ENCODE measurements around the gene RETREG1.
"Not testable (repeated sequence)": the region's sequence is repeated elsewhere in the genome, so short reads cannot be mapped to it uniquely, and the experiment has no call there.

The RETREG1 gene

DNA sequence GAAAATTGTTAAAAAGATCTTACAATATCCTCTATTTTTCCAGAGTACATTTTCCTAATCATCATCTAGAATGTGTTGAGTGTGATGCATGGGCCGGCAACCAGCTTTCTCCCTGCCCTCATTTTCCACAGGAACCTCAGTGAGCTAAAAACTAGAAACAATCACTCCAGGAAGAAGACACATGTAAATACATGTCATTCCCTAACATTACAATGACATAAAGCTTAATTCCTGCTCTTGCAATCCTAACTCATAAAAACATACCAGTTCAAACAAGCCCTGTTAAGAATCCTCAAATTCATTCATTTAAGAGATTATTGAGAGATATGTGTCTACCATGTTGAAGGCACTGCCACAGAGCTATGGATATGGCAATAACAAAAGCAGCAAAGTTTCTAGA is 132.7 kb downstream of the RETREG1 start:
- Histone ChIP-seq H3K27ac (ENCODE audit: low read depth, low read length) (no peak overlapping the region), H3K9ac (ENCODE audit: low read length) (no peak overlapping the region), H3K9me3 (ENCODE audit: control insufficient read depth, insufficient read depth, low read depth, low read length) (no peaks in the 10 kb centered on the region; the same call in 1 of the 2 replicates), H3K4me1 (ENCODE audit: control insufficient read depth, insufficient read depth, low read length) (no peaks in the 10 kb centered on the region), H3K36me3 (ENCODE audit: control insufficient read depth, insufficient read depth, low read length) (no peaks in the 10 kb centered on the region), H3K4me3 (ENCODE audit: low read depth, low read length) (no peak overlapping the region), H3K27me3 (ENCODE audit: control insufficient read depth, insufficient read depth, low read length) (no peaks in the 10 kb centered on the region; the same call in 1 of the 2 replicates)

DNA sequence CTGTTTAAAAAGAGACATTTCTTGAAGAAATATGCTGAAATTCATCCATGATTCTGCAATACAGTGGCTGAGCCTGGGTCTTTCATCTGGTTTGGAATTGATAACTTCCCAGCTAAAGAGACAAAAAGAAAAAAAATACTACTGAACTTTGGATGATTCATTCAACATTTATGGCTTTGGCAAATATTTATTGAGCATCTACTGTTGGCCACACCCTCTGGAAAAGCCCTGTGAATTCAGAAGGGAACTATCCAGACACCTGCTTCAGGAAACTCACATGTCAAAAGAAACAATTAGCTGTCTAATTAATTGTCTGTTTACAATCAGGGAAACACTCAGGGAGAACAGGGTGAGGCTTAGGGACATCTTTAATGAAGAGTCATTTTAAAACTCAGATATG is 133.4 kb downstream of the RETREG1 start:
- no peaks in the 10 kb centered on the region; the same call in 1 of the 2 replicates for H3K27me3 ChIP-seq (ENCODE audit: control insufficient read depth, insufficient read depth, low read length)
- no peak overlapping the region for H3K4me3 ChIP-seq (ENCODE audit: low read depth, low read length)
- H3K9me3 ChIP-seq (ENCODE audit: control insufficient read depth, insufficient read depth, low read depth, low read length), result no peaks in the 10 kb centered on the region; the same call in 1 of the 2 replicates
- no peak overlapping the region for H3K9ac ChIP-seq (ENCODE audit: low read length)
- no peak overlapping the region for H3K27ac ChIP-seq (ENCODE audit: low read depth, low read length)
- no peaks in the 10 kb centered on the region for H3K4me1 ChIP-seq (ENCODE audit: control insufficient read depth, insufficient read depth, low read length)
- H3K36me3 ChIP-seq (ENCODE audit: control insufficient read depth, insufficient read depth, low read length), result no peaks in the 10 kb centered on the region

DNA sequence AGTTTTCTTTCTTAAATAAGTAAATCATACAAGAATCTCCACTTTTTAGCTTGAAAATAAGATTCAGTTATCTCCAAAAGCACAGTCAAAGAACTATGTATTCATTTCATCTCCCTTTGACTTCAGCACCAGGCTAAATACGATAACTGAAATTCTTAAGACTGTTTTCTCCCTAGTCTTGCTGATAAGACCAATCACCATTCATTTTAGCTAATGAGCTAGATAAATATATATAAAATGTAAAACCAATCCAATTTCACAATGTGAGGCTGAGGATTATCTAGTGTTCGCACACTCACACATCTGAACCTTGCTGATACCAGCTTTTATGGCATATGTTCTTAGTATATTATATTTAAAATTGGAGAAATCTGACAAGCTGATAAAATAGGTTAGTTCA is 133.9 kb downstream of the RETREG1 start:
- Histone ChIP-seq H3K9me3 (ENCODE audit: control insufficient read depth, insufficient read depth, low read depth, low read length) (no peaks in the 10 kb centered on the region; the same call in 1 of the 2 replicates), H3K36me3 (ENCODE audit: control insufficient read depth, insufficient read depth, low read length) (no peaks in the 10 kb centered on the region), H3K27me3 (ENCODE audit: control insufficient read depth, insufficient read depth, low read length) (no peaks in the 10 kb centered on the region; the same call in 1 of the 2 replicates), H3K27ac (ENCODE audit: low read depth, low read length) (no peak overlapping the region), H3K4me1 (ENCODE audit: control insufficient read depth, insufficient read depth, low read length) (no peaks in the 10 kb centered on the region), H3K4me3 (ENCODE audit: low read depth, low read length) (no peak overlapping the region), H3K9ac (ENCODE audit: low read length) (no peak overlapping the region)

DNA sequence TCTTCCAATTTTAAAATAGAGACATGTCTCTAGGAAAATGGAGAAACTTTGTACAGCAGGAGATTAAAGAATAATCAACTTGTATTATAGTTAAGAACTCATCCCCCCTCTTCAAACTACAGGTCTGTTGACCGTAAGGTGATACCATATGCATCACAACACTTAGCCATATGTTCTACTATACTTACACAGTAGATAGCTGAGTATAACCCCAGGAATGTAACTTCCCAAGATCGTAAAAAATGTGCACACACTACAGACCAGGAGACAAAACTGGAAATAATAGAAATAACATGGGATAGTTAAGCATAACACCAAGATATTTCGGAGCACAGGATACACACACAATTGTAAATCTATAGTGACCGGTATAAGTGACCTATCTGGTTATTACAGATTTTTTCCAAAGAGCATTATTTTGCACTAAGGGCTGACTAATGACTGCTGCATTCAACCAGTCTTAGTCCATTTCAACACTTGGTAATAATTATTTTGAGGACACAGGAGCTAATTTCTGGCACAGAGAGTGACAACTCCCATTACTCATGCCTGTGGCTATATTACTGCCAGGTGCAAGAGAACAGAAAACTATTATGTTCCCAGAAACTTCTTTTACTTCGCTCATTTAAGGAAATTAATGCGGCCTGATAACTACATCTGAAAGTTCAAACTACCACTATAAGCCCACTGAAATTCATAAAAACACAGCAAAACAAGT is 135.8 kb downstream of the RETREG1 start:
- no peaks in the 10 kb centered on the region; the same call in 1 of the 2 replicates for H3K9me3 ChIP-seq (ENCODE audit: control insufficient read depth, insufficient read depth, low read depth, low read length)
- no peaks in the 10 kb centered on the region for H3K27me3 ChIP-seq (ENCODE audit: control insufficient read depth, insufficient read depth, low read length)
- H3K9ac ChIP-seq (ENCODE audit: low read length), result no peak overlapping the region
- H3K36me3 ChIP-seq (ENCODE audit: control insufficient read depth, insufficient read depth, low read length), result no peaks in the 10 kb centered on the region
- no peaks in the 10 kb centered on the region for H3K4me1 ChIP-seq (ENCODE audit: control insufficient read depth, insufficient read depth, low read length)
- no peak overlapping the region for H3K4me3 ChIP-seq (ENCODE audit: low read depth, low read length)
- H3K27ac ChIP-seq (ENCODE audit: low read depth, low read length), result no peak overlapping the region

DNA sequence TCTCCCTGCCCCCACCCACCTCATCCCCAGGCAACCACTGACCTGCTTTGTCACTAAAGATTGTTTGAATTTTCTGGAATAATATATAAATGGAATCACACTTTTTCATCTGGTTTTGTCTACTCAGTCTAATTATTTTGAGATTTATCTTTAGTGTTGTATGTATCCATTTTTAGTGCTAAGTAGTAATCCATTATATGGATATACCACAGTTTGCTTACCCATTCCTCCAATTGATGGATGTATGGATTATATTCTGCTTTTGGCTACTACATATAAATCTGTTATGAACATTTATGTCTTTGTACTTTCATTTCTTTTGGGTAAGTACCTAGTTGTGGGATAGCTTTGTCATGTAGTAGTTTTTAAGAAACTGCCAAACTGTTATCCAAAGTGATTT is 136.7 kb downstream of the RETREG1 start:
- no peaks in the 10 kb centered on the region for H3K27me3 ChIP-seq (ENCODE audit: control insufficient read depth, insufficient read depth, low read length)
- H3K27ac ChIP-seq (ENCODE audit: low read depth, low read length), result no peak overlapping the region
- no peaks in the 10 kb centered on the region; the same call in 1 of the 2 replicates for H3K9me3 ChIP-seq (ENCODE audit: control insufficient read depth, insufficient read depth, low read depth, low read length)
- no peak overlapping the region for H3K4me3 ChIP-seq (ENCODE audit: low read depth, low read length)
- no peaks in the 10 kb centered on the region for H3K4me1 ChIP-seq (ENCODE audit: control insufficient read depth, insufficient read depth, low read length)
- no peak overlapping the region for H3K9ac ChIP-seq (ENCODE audit: low read length)
- H3K36me3 ChIP-seq (ENCODE audit: control insufficient read depth, insufficient read depth, low read length), result no peaks in the 10 kb centered on the region

DNA sequence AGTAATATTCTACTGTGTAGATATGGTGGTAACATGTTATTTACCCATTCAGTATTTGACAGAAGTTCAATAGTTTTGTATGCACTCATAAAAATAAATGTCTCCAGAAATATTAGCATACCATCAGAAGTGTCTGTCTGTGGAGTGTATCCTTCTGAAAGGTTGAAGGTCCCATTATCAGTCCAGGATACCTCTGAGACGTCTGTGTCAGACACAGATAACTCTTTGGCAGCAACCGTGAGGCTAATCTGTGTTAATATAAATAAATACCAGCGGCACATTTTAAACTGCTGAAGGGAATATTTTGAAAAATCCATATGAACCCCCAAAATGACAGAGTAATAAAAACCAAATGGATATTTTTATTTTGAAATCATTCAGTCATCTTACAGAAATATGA is 139.3 kb downstream of the RETREG1 start:
- Histone ChIP-seq H3K9ac (ENCODE audit: low read length) (no peak overlapping the region), H3K4me3 (ENCODE audit: low read depth, low read length) (no peak overlapping the region), H3K9me3 (ENCODE audit: control insufficient read depth, insufficient read depth, low read depth, low read length) (no peaks in the 10 kb centered on the region; the same call in 1 of the 2 replicates), H3K4me1 (ENCODE audit: control insufficient read depth, insufficient read depth, low read length) (no peaks in the 10 kb centered on the region), H3K27ac (ENCODE audit: low read depth, low read length) (no peak overlapping the region), H3K27me3 (ENCODE audit: control insufficient read depth, insufficient read depth, low read length) (no peaks in the 10 kb centered on the region), H3K36me3 (ENCODE audit: control insufficient read depth, insufficient read depth, low read length) (no peaks in the 10 kb centered on the region)

DNA sequence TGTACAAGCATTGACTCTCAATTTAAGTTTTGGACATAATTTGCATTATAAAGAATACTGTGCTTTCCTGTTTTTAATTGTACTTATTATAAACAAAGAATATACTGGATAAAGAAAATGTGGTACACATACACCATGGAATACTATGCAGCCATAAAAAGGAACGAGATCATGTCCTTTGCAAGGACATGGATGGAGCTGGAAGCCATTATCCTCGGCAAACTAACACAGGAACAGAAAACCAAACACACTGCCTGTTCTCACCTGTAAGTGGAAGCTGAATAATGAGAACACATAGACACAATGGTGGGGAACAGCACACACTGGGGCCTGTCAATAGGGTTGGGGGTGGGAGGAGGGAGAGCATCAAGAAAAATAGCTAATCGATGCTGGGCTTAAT is 140.4 kb downstream of the RETREG1 start:
- not testable (repeated sequence) for H3K4me3 ChIP-seq (ENCODE audit: low read depth, low read length); H3K36me3 ChIP-seq (ENCODE audit: control insufficient read depth, insufficient read depth, low read length); H3K9me3 ChIP-seq (ENCODE audit: control insufficient read depth, insufficient read depth, low read depth, low read length); H3K27ac ChIP-seq (ENCODE audit: low read depth, low read length); H3K9ac ChIP-seq (ENCODE audit: low read length); H3K27me3 ChIP-seq (ENCODE audit: control insufficient read depth, insufficient read depth, low read length); H3K4me1 ChIP-seq (ENCODE audit: control insufficient read depth, insufficient read depth, low read length)

DNA sequence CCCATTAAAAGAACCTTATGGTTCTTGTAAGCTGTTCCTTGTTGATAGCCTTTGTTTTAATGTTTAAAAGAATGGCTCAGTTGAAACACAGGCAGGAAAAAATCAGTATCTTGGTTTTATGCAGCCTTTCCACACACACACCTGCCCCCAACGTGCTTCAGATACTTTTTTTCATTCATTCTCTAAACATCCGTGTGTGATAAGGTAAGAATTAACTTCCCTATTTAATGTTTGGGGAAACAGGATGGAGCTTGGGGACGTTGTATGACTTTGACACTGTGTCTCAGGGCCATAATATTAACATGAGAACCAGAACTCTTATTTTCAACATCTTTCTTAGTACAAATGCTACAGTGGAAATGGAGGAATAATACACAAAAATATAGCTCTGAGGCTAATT is 145.4 kb downstream of the RETREG1 start:
- H3K27ac ChIP-seq (ENCODE audit: low read depth, low read length), result no peak overlapping the region
- no peaks in the 10 kb centered on the region for H3K36me3 ChIP-seq (ENCODE audit: control insufficient read depth, insufficient read depth, low read length)
- H3K4me3 ChIP-seq (ENCODE audit: low read depth, low read length), result no peak overlapping the region
- H3K4me1 ChIP-seq (ENCODE audit: control insufficient read depth, insufficient read depth, low read length), result peaks cover 5% of the 10 kb centered on the region; the same call in 1 of the 2 replicates
- no peak overlapping the region for H3K9ac ChIP-seq (ENCODE audit: low read length)
- H3K9me3 ChIP-seq (ENCODE audit: control insufficient read depth, insufficient read depth, low read depth, low read length), result no peaks in the 10 kb centered on the region
- no peaks in the 10 kb centered on the region for H3K27me3 ChIP-seq (ENCODE audit: control insufficient read depth, insufficient read depth, low read length)

DNA sequence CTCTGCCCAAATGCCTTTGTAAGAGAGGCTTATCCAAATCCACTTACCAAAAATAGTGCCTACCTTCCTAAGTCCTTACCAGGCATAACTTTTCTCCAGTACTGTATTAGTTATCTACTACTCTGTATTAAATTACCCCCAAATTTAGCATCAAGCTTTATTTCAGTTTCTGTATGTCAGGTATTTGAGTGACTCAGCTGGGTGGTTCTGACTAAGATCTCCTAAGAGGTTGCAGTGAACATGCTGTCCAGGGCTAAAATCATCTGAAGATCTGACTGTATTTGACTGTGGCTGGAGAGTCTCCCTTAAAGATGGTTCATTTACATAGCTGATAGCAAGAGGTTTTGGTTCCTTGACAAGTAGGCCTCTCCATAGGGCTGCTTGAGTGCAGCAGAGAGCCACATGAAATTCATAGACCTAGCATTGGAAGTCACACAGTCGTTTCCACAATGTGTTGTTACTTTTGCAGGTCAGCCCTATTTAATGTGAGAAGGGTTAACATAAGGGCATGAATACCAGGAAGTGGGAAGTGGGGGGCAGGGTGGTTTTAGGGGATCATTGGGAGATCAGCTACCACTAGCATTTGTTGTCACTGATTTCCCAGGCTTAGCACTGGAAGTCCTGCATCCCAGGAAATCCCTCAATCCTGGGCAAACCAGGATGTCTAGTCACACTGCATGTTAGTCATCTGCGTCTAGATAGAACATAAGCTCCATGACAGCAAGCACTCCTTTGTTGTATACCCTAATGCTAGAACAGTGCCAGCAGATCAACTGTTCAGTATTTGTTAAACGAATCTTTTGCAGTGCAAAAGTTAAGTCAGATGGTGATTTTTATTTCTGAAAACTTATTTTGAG is 149.2 kb downstream of the RETREG1 start:
- H3K27ac ChIP-seq (ENCODE audit: low read depth, low read length), result no peak overlapping the region
- H3K4me3 ChIP-seq (ENCODE audit: low read depth, low read length), result peak overlapping the region; percentile 92; the same call in 1 of the 2 replicates
- H3K9ac ChIP-seq (ENCODE audit: low read length), result no peak overlapping the region

DNA sequence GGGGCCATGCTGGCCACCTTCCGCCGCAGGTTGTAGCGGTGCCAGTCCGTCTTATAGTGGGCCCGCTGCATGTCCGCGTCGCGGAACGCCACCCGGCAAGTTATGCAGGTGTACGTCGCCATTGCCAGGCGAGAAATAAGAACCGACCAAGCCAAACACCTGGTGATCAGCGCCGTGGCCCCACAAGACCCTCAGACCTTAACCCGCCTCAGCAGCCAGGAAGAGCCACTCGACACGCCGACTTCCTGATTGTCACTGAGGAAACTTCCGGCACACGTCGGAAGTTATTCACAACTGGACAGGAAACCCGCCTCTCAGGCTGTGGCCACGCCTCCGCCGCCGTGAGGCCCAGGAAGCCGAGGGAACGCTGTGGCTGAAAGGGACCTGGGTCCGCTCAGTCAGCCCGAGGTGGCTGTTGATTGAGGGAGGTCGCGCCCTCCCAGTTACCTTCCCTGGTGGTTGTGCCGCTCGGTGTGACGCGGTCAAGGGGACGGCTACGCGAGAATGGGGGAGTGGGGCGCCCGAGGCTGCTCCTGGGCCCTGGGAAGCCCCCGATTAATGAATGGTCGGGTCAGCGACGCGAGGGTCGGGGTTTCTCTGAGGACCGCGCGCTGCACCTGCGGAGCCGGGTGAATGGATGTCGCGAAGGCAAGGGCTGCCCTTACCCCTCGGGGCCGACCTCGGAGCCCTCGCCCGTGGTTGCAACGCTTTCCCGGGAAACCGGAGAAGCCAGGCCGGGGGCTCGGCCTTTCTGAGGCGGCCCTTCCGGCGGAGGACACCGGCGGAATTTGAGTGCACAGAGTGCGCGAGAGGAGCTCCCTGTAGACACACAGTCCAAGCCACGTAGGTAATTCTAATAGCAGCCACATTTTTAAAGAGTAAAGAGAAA is 151.0 kb downstream of the RETREG1 start, which contains the start of gene ZNF622:
TSS of gene ZNF622 (minus strand) at position 257 of the 889 bp plus-strand sequence. CDS start at position 122, 135 bp downstream.
- H3K9me3 ChIP-seq (ENCODE audit: control insufficient read depth, insufficient read depth, low read depth, low read length), result no peaks in the 10 kb centered on the region
- H3K36me3 ChIP-seq (ENCODE audit: control insufficient read depth, insufficient read depth, low read length), result peaks cover 27% of the 10 kb centered on the region
- peaks cover 11% of the 10 kb centered on the region for H3K4me1 ChIP-seq (ENCODE audit: control insufficient read depth, insufficient read depth, low read length)
- H3K4me3 ChIP-seq (ENCODE audit: low read depth, low read length), result peak within 1 kb of the TSS; percentile 92
- peak within 1 kb of the TSS; percentile 89 for H3K9ac ChIP-seq (ENCODE audit: low read length)
- peak within 1 kb of the TSS; percentile 49 for H3K27ac ChIP-seq (ENCODE audit: low read depth, low read length)
- no peaks in the 10 kb centered on the region for H3K27me3 ChIP-seq (ENCODE audit: control insufficient read depth, insufficient read depth, low read length)

More for the DNA sequence above, 149.2 kb downstream of the RETREG1 start:
- no peaks in the 10 kb centered on the region for H3K27me3 ChIP-seq (ENCODE audit: control insufficient read depth, insufficient read depth, low read length)
- H3K36me3 ChIP-seq (ENCODE audit: control insufficient read depth, insufficient read depth, low read length), result peaks cover 9% of the 10 kb centered on the region
- H3K4me1 ChIP-seq (ENCODE audit: control insufficient read depth, insufficient read depth, low read length), result peaks cover 11% of the 10 kb centered on the region
- H3K9me3 ChIP-seq (ENCODE audit: control insufficient read depth, insufficient read depth, low read depth, low read length), result no peaks in the 10 kb centered on the region
